PC-3 (cell line): ENCODE results near the gene KCTD12. TPM values are rescaled to one million over a fixed set of nuclear protein-coding genes. Genes with fewer than 3 reads are reported as not detected.
"Not testable (repeated sequence)": the region's sequence is repeated elsewhere in the genome, so short reads cannot be mapped to it uniquely, and the experiment has no call there.

Experiments used
- ATAC-seq: fragments of 200-7000 bp; cut with Tn5 transposase; 2 replicates; pipeline ENCODE4 v1.9.1; 2020; ENCODE audit warnings: mild to moderate bottlenecking, moderate library complexity
- BruUV-seq: library from RNA; stranded (reverse); fragments of 400-500 nt; replicated peaks from 2 replicates; lab custom pipeline; 2021; lab: Mats Ljungman, UMichigan
- CTCF ChIA-PET: fragments of 300-600 bp; sonication (Branson Sonifier 250); formaldehyde crosslinking; loops from one replicate; lab custom pipeline; 2022; ENCODE audit warnings: antibody characterized with exemption; lab: Charles Lee
- POLR2A ChIA-PET: fragments of 300-600 bp; sonication (Branson Sonifier 250); formaldehyde crosslinking; loops from one replicate; lab custom pipeline; 2022; ENCODE audit warnings: antibody characterized with exemption; ENCODE audit not compliant: unreplicated experiment; lab: Charles Lee
- DNase-seq: peaks from one replicate; pipeline ENCODE4 v3.0.0-alpha.2; 2015
- H2AFZ ChIP-seq: fragments of 300-600 bp; sonication (generic); 2 replicates; pipeline ENCODE4 v1.6.0; 2016; ENCODE audit warnings: antibody characterized with exemption, low read length
- H3F3A ChIP-seq: fragments of 300-600 bp; sonication (generic); one replicate; pipeline ENCODE4 v1.6.0; 2017; ENCODE audit warnings: antibody characterized with exemption, low read length, control low read depth, mild to moderate bottlenecking; ENCODE audit not compliant: unreplicated experiment
- H3K27ac ChIP-seq: fragments of 300-600 bp; sonication (generic); 2 replicates; pipeline ENCODE4 v1.5.1; 2016; ENCODE audit warnings: mild to moderate bottlenecking, low read length
- H3K27me3 ChIP-seq: fragments of 300-600 bp; sonication (generic); 2 replicates; pipeline ENCODE4 v1.6.1; 2016; ENCODE audit warnings: low read length, mixed read lengths
- H3K36me3 ChIP-seq: fragments of 300-600 bp; sonication (generic); 2 replicates; pipeline ENCODE4 v1.6.1; 2016; ENCODE audit warnings: low read depth, mixed run types, low read length, mixed read lengths
- H3K4me1 ChIP-seq: fragments of 300-600 bp; sonication (generic); 2 replicates; pipeline ENCODE4 v1.5.1; 2016; ENCODE audit warnings: low read length; ENCODE audit not compliant: insufficient read depth
- H3K4me2 ChIP-seq: fragments of 300-600 bp; sonication (generic); 2 replicates; pipeline ENCODE4 v1.6.0; 2016; ENCODE audit warnings: low read length
- H3K4me3 ChIP-seq: fragments of 300-600 bp; sonication (generic); 2 replicates; pipeline ENCODE4 v1.5.1; 2016; ENCODE audit warnings: mild to moderate bottlenecking, low read length, mixed read lengths
- H3K79me2 ChIP-seq: fragments of 300-600 bp; sonication (generic); 2 replicates; pipeline ENCODE4 v1.6.1; 2017; ENCODE audit warnings: low read length, mixed read lengths
- H3K9ac ChIP-seq: fragments of 300-600 bp; sonication (generic); 2 replicates; pipeline ENCODE4 v1.6.0; 2016; ENCODE audit warnings: mild to moderate bottlenecking, low read length
- H3K9me2 ChIP-seq: fragments of 300-600 bp; sonication (generic); replicated peaks from 2 replicates; pipeline ENCODE4 v1.6.1; 2016; ENCODE audit warnings: mixed run types, low read length, mixed read lengths
- H3K9me3 ChIP-seq: fragments of 300-600 bp; sonication (generic); 2 replicates; pipeline ENCODE4 v1.6.1; 2016; ENCODE audit warnings: low read length, mixed read lengths
- H4K20me1 ChIP-seq: fragments of 300-600 bp; sonication (generic); 2 replicates; pipeline ENCODE4 v1.6.1; 2016; ENCODE audit warnings: low read length, mixed read lengths
- EZH2 ChIP-seq: fragments of 300-600 bp; sonication (generic); IDR thresholded peaks from one replicate; pipeline ENCODE4 v1.6.1; 2017; ENCODE audit warnings: antibody characterized with exemption, mild to moderate bottlenecking, low read length; ENCODE audit not compliant: unreplicated experiment
- EZH2phosphoT487 ChIP-seq: fragments of 300-600 bp; sonication (generic); IDR thresholded peaks from 2 replicates; pipeline ENCODE4 v1.6.1; 2018; ENCODE audit warnings: mild to moderate bottlenecking, antibody characterized with exemption, low read length, borderline replicate concordance
- intact Hi-C: fragments of 100-400 bp; cut with micrococcal nuclease; formaldehyde crosslinking; loops from 2 replicates; pipeline ENCODE4 v1.9.0; 2023
- total RNA-seq: library from RNA; depleted of rRNA; stranded (reverse); fragments of >200 nt; gene quantifications from 2 replicates; pipeline ENCODE4 v1.2.3, GENCODE V29; 2014
- TF ChIP-seq, protein P1 (sequence below): fragments of 300-600 bp; sonication (generic); conservative IDR thresholded peaks from 2 replicates; pipeline ENCODE4 v1.5.1; 2017; ENCODE audit warnings: antibody characterized with exemption, low read depth, mild to moderate bottlenecking, low read length

KCTD12 gene
- total RNA-seq, 1 experiment from 2014 or later, result 7.0 TPM

DNA sequence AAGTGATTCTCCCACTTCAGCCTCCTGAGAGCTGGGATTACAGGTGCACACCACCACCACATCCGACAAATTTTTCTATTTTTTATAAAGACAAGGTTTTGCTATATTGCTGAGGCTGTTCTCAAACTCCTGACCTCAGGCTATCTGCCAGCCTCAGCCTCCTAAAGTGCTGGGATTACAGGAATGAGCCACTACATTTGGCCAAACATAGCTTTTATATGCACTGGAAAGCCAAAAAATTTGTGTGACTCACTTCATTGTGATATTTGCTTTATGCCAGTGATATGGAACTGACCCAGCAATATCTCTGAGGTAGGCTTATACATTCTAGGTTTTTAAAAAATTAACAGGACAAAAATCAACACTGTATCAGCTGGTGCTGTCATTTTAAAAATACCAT, 35.3 kb upstream of the KCTD12 start:
- Histone ChIP-seq H2AFZ (no peak overlapping the region), H3K9ac (no peak overlapping the region), H3K27ac (no peak overlapping the region), H3K27me3 (no peaks in the 10 kb centered on the region), H3K4me1 (no peaks in the 10 kb centered on the region), H4K20me1 (no peaks in the 10 kb centered on the region), H3K36me3 (no peaks in the 10 kb centered on the region), H3K9me2 (no peaks in the 10 kb centered on the region), H3F3A (no peaks in the 10 kb centered on the region), H3K9me3 (no peaks in the 10 kb centered on the region), H3K4me3 (no peak overlapping the region), H3K4me2 (no peak overlapping the region), H3K79me2 (no peaks in the 10 kb centered on the region)
- BruUV-seq, result no TSS peak
- CTCF ChIA-PET, result no interaction called here
- intact Hi-C loops, result no loop called here
- POLR2A ChIA-PET, result no interaction called here
- ATAC-seq (peak; percentile 94), DNase-seq (peak; percentile 73)
- TF ChIP-seq EZH2phosphoT487, result no peak
- TF ChIP-seq, protein P1, sequence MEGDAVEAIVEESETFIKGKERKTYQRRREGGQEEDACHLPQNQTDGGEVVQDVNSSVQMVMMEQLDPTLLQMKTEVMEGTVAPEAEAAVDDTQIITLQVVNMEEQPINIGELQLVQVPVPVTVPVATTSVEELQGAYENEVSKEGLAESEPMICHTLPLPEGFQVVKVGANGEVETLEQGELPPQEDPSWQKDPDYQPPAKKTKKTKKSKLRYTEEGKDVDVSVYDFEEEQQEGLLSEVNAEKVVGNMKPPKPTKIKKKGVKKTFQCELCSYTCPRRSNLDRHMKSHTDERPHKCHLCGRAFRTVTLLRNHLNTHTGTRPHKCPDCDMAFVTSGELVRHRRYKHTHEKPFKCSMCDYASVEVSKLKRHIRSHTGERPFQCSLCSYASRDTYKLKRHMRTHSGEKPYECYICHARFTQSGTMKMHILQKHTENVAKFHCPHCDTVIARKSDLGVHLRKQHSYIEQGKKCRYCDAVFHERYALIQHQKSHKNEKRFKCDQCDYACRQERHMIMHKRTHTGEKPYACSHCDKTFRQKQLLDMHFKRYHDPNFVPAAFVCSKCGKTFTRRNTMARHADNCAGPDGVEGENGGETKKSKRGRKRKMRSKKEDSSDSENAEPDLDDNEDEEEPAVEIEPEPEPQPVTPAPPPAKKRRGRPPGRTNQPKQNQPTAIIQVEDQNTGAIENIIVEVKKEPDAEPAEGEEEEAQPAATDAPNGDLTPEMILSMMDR, result no peak
- TF ChIP-seq EZH2, result no peak

GRCh38 chr13:76917755-76918481, 31.7 kb upstream of the KCTD12 start:
- H3F3A ChIP-seq, H3K4me1 ChIP-seq, H3K9me2 ChIP-seq, H2AFZ ChIP-seq, H3K4me2 ChIP-seq, intact Hi-C loops, BruUV-seq, H3K27me3 ChIP-seq, CTCF ChIA-PET, ATAC-seq, H4K20me1 ChIP-seq, H3K36me3 ChIP-seq, DNase-seq, H3K79me2 ChIP-seq, H3K9ac ChIP-seq, H3K9me3 ChIP-seq, H3K27ac ChIP-seq, POLR2A ChIA-PET, H3K4me3 ChIP-seq: not testable (repeated sequence)

DNA sequence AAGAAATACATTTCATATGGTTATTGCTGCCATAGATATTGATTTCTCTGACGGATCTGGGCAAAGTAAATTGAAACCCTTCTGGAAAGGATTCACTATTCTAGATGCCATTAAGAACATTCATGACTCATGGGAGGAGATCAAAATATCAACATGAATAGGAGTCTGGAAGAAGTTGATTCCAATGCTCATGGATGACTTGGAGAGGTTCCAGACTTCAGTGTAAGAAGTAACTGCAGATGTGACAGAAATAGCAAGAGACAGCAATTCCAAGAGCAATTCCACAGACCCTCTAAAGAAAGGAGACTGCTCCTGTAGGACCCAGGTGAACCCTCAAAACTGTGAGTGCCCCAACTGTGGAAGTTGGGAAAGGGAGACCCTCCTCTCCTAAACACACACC, 30.9 kb upstream of the KCTD12 start:
- Histone ChIP-seq H3K4me3 (no peak overlapping the region), H4K20me1 (no peaks in the 10 kb centered on the region), H2AFZ (no peak overlapping the region), H3K4me1 (no peaks in the 10 kb centered on the region), H3K9ac (no peak overlapping the region), H3F3A (no peaks in the 10 kb centered on the region), H3K27ac (no peak overlapping the region), H3K27me3 (no peaks in the 10 kb centered on the region), H3K36me3 (no peaks in the 10 kb centered on the region), H3K9me3 (no peaks in the 10 kb centered on the region), H3K4me2 (no peak overlapping the region), H3K9me2 (no peaks in the 10 kb centered on the region), H3K79me2 (no peaks in the 10 kb centered on the region)
- no TSS peak for BruUV-seq
- intact Hi-C loops, result no loop called here
- DNase-seq (no peak), ATAC-seq (no peak)
- TF ChIP-seq, protein P1, result no peak
- TF ChIP-seq EZH2, result no peak
- no peak for TF ChIP-seq EZH2phosphoT487
- ChIA-PET CTCF (no interaction called here), POLR2A (no interaction called here)
